ENCODE results near the gene XRCC1.

GRCh38 chr19:43534305-43534815, 41.0 kb downstream of the XRCC1 start:
- TF ChIP-seq PHB (CRISPR knock-in tag; IDR thresholded peaks at IDR 0.05) (no peak), SMARCE1 (IDR thresholded peaks at IDR 0.05) (no peak), OTX1 (CRISPR knock-in tag; IDR thresholded peaks at IDR 0.05) (no peak), EGR1 (conservative IDR thresholded peaks at IDR 0.05) (no peak), GTF2A2 (tag; IDR thresholded peaks at IDR 0.05) (no peak), BRCA1 (IDR thresholded peaks at IDR 0.05) (no peak), BRCA1 (CRISPR knock-in tag; IDR thresholded peaks at IDR 0.05) (no peak), KLF1 (tag; IDR thresholded peaks at IDR 0.05) (no peak), ZNF143 (CRISPR knock-in tag; IDR thresholded peaks at IDR 0.05) (no peak), CTCF (IDR thresholded peaks at IDR 0.05 in 2 of 3, conservative IDR thresholded peaks at IDR 0.05 in 1 of 3; ENCODE audit: insufficient read depth in 2 of 3, low read depth in 1 of 3, low read length in 3 of 3) (no peak), RBFOX2 (IDR thresholded peaks at IDR 0.05; ENCODE audit: low read depth, low read length) (no peak), EZH2 (IDR thresholded peaks at IDR 0.05; ENCODE audit: borderline replicate concordance, low read depth, low read length) (no peak)
- TF ChIP-seq, protein P1, sequence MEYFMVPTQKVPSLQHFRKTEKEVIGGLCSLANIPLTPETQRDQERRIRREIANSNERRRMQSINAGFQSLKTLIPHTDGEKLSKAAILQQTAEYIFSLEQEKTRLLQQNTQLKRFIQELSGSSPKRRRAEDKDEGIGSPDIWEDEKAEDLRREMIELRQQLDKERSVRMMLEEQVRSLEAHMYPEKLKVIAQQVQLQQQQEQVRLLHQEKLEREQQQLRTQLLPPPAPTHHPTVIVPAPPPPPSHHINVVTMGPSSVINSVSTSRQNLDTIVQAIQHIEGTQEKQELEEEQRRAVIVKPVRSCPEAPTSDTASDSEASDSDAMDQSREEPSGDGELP (CRISPR knock-in tag; IDR thresholded peaks at IDR 0.05; ENCODE audit: borderline replicate concordance): no peak
- TF ChIP-seq, protein P2, sequence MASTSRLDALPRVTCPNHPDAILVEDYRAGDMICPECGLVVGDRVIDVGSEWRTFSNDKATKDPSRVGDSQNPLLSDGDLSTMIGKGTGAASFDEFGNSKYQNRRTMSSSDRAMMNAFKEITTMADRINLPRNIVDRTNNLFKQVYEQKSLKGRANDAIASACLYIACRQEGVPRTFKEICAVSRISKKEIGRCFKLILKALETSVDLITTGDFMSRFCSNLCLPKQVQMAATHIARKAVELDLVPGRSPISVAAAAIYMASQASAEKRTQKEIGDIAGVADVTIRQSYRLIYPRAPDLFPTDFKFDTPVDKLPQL (IDR thresholded peaks at IDR 0.05; ENCODE audit: extremely low read depth, insufficient read length): no peak
